BJ (cell line): ENCODE results near the gene ZNF217. TPM values are rescaled to one million over a fixed set of nuclear protein-coding genes. Genes with fewer than 3 reads are reported as not detected.
"Not testable (repeated sequence)": the region's sequence is repeated elsewhere in the genome, so short reads cannot be mapped to it uniquely, and the experiment has no call there.

Source experiments
- CTCF ChIA-PET: fragments of 350-600 bp; formaldehyde crosslinking; extraction: SDS; loops from one replicate; lab custom pipeline; 2021; ENCODE audit warnings: antibody characterized with exemption, inconsistent platforms; lab: Yijun Ruan, JAX
- POLR2A ChIA-PET: fragments of 300-600 bp; sonication (Branson Sonifier 250); formaldehyde crosslinking; extraction: SDS; loops from one replicate; lab custom pipeline; 2021; ENCODE audit warnings: antibody characterized with exemption; lab: Charles Lee
- DNase-seq: peaks from one replicate; pipeline ENCODE4 v3.0.0-alpha.2; 2011; ENCODE audit warnings: low read depth
- H3K27me3 ChIP-seq: 2 replicates; pipeline ENCODE4 v1.6.0; 2011; ENCODE audit warnings: low read length; ENCODE audit not compliant: control insufficient read depth, insufficient read depth
- H3K36me3 ChIP-seq: 2 replicates; pipeline ENCODE4 v1.5.1; 2011; ENCODE audit warnings: low read length; ENCODE audit not compliant: control insufficient read depth, insufficient read depth
- H3K4me3 ChIP-seq: 2 replicates; pipeline ENCODE4 v1.5.1; 2011; ENCODE audit warnings: low read depth, mild to moderate bottlenecking, control low read depth, low read length
- CTCF ChIP-seq: IDR thresholded peaks from 2 replicates; pipeline ENCODE4 v1.5.1; 2011; ENCODE audit warnings: low read depth, mild to moderate bottlenecking, control low read depth, inconsistent platforms, low read length, moderate library complexity; ENCODE audit not compliant: insufficient read depth
- polyA plus RNA-seq: library from polyadenylated mRNA; depleted of rRNA; stranded (reverse); fragments of >200 nt; gene quantifications from 2 replicates; pipeline ENCODE4 v1.2.3, GENCODE V29; 2011

The ZNF217 gene
- polyA plus RNA-seq, 1 experiment = 9.4 TPM

DNA sequence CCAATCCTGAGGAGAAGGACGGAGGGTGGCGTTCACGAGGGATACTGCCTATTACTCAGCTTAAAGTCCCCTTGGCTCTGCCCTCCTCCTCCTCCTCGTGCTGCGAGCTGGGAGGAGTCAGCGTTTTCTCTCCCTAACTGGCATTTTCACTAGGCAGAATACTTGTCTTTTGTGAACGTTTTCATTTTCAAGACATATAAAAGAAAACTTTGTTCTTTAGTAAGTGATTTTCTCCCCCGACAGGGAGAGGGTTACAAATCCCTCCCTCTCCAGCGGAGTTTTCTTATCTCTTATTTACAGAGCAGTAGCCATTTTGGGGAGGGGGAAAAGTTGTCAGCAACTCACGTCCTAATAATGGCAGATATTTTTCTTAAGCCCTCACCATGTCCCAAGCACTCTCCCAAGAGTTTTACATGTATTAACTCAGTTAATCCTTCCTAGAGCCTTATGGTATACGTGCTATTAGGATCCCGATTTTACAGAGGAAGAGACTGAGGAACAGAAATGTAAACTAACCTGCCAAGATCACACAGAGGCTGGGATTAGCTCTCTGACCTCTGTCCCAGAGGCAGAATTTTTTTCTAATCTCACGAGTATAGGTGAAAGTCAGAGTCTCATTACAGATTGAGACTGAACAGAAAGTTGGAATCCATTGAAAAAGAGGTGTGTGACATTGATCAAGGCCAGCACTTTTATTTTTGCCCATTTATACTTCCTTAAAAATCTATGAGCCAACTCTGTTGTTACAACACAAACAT is 30.0 kb upstream of the ZNF217 start:
- Histone ChIP-seq H3K36me3 (no peaks in the 10 kb centered on the region), H3K27me3 (no peaks in the 10 kb centered on the region), H3K4me3 (peak overlapping the region; percentile 14; the same call in 1 of the 2 replicates)
- TF ChIP-seq CTCF = no peak
- CTCF ChIA-PET = interaction anchor here (0.8 to 1.4 kb wide), 6 partner anchors 13 to 151 kb away, joined by 3 to 9 read pairs (median 3); no protein-coding TSS in a partner anchor
- DNase-seq = no peak
- POLR2A ChIA-PET = interaction anchor here (0.6 kb wide), 1 partner anchor 222 kb away, joined by 6 read pairs; no protein-coding TSS in a partner anchor

DNA sequence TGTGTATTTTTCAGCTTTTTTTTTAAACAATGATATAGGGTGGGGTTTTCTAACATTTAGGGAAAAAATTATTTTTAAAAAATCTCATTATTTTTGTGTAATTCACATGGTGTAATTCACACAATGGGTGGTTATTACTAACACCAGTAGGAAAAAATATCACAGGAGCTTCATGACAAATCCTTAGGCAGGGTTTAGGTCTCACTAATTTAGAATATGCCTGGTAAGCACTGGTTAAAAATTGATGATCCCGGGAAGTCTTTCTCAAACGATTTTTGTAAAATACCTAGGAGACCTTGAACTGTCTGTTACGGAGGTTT is 29.5 kb upstream of the ZNF217 start:
- no peak for TF ChIP-seq CTCF
- Histone ChIP-seq H3K4me3 (no peak overlapping the region), H3K27me3 (no peaks in the 10 kb centered on the region), H3K36me3 (no peaks in the 10 kb centered on the region)
- DNase-seq = no peak
- ChIA-PET CTCF (interaction anchor here (0.8 to 1.4 kb wide), 8 partner anchors 13 to 292 kb away, joined by 3 to 9 read pairs (median 3); no protein-coding TSS in a partner anchor), POLR2A (interaction anchor here (0.5 to 0.6 kb wide), 3 partner anchors 11 to 242 kb away, joined by 3 to 18 read pairs (median 6); no protein-coding TSS in a partner anchor)

GRCh38 chr20:53622247-53623133 is 28.9 kb upstream of the ZNF217 start:
- ChIA-PET POLR2A (interaction anchor here (0.5 to 0.6 kb wide), 4 partner anchors 9 to 243 kb away, joined by 3 to 18 read pairs (median 5); no protein-coding TSS in a partner anchor), CTCF (interaction anchor here (0.9 to 1.5 kb wide), 12 partner anchors 12 to 293 kb away, joined by 3 to 9 read pairs (median 3); no protein-coding TSS in a partner anchor)
- H3K4me3 ChIP-seq = no peak overlapping the region
- TF ChIP-seq CTCF = no peak
- no peaks in the 10 kb centered on the region for H3K36me3 ChIP-seq
- H3K27me3 ChIP-seq = no peaks in the 10 kb centered on the region
- no peak for DNase-seq

DNA sequence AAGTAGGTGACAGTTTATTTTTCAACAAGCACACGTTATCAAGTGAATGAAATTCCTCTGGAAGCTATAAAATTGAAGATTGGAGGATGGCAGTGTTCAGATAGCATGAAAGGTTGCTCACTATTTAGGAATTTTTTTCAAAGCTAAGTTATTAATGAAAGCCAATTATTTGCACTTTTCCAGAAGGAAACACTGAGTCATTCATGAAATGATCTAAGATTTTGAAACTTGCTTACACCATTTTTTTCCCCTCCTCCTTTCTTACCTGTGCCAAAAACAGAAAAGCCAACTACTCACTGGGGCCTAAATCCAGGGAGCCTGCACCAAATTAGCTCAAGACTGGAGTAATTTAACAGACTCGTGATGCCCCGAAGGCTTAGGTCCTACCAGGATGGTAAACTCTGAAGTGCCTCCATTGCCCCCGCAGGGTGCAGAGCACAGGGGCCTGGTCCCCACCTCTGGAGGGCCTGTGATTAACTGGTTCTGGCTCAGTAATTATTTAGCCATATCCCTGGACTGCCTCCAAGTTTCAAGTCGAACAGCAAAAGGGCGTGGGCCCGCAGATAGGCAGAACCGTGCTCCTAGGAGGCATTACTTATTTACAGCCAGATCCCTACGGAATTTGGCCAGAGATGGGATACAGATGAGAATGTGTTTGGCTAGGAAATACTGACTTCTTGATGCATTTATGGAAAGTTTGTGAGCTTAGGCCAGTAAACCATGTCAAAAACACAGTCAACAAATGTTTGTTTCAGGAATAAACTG is 28.0 kb upstream of the ZNF217 start:
- no peak for TF ChIP-seq CTCF
- POLR2A ChIA-PET = interaction anchor here (0.5 kb wide), 1 partner anchor 8 kb away, joined by 4 read pairs; no protein-coding TSS in a partner anchor

GRCh38 chr20:53618490-53619000 is 24.9 kb upstream of the ZNF217 start:
- H3K36me3 ChIP-seq, H3K4me3 ChIP-seq, POLR2A ChIA-PET, H3K27me3 ChIP-seq, DNase-seq: not testable (repeated sequence)
- CTCF ChIA-PET = interaction anchor here (1.3 kb wide), 1 partner anchor 322 kb away, joined by 3 read pairs; no protein-coding TSS in a partner anchor

More for the DNA sequence above, 28.0 kb upstream of the ZNF217 start:
- no peaks in the 10 kb centered on the region for H3K27me3 ChIP-seq
- no peak overlapping the region for H3K4me3 ChIP-seq
- no peaks in the 10 kb centered on the region for H3K36me3 ChIP-seq
- CTCF ChIA-PET = interaction anchor here (0.7 to 1.5 kb wide), 10 partner anchors 16 to 318 kb away, joined by 3 to 5 read pairs (median 3); no protein-coding TSS in a partner anchor
- DNase-seq = peak; percentile 94
